ENCODE data around the gene MSI1.

The MSI1 gene

DNA sequence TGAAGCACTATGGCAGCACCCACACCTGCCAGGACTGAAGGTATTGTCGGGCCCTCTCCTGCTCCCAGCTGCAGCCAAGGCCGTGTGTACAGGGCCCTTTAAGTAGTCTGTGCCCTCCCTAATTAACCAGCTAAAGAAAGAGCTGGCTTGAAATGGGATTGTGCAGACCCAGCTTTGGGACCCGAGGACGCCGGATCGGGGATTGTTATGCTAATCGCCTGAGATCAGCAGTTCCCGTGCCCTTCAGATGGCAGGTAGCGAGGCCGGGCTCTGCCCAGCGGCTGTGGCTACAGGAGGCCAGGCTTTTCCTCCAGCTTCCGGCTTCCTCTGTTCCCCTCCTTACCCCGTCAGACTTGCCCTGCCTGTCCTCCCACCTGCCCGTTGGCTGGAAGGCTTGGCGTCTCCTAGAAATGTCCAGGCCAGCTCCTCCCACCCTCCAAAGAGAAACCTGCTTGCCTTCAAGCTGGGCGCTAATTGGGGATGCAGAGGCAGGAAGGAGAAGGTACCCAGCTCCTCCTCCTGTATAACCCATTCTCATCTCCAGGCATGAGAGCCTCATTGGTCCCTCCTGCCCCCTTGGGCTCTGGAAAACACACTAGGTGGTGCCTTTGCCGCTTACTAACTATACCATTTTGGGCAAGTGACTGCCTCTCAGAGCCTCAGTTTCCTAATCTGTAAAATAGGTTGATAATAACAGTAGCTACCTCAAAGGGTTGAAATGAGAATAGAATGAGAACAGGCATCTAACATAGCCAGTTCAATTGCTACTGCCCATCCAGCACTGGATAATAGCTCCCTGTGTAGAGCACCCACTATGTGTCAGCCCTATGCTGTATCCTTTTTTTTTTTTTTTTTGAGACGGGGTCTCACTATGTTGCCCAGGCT lies 25.8 kb upstream of the MSI1 start:
- TF ChIP-seq, protein P1, sequence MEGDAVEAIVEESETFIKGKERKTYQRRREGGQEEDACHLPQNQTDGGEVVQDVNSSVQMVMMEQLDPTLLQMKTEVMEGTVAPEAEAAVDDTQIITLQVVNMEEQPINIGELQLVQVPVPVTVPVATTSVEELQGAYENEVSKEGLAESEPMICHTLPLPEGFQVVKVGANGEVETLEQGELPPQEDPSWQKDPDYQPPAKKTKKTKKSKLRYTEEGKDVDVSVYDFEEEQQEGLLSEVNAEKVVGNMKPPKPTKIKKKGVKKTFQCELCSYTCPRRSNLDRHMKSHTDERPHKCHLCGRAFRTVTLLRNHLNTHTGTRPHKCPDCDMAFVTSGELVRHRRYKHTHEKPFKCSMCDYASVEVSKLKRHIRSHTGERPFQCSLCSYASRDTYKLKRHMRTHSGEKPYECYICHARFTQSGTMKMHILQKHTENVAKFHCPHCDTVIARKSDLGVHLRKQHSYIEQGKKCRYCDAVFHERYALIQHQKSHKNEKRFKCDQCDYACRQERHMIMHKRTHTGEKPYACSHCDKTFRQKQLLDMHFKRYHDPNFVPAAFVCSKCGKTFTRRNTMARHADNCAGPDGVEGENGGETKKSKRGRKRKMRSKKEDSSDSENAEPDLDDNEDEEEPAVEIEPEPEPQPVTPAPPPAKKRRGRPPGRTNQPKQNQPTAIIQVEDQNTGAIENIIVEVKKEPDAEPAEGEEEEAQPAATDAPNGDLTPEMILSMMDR (conservative IDR thresholded peaks at IDR 0.05), result no peak
- peak overlapping the region; percentile 99 for H3K27ac ChIP-seq

DNA sequence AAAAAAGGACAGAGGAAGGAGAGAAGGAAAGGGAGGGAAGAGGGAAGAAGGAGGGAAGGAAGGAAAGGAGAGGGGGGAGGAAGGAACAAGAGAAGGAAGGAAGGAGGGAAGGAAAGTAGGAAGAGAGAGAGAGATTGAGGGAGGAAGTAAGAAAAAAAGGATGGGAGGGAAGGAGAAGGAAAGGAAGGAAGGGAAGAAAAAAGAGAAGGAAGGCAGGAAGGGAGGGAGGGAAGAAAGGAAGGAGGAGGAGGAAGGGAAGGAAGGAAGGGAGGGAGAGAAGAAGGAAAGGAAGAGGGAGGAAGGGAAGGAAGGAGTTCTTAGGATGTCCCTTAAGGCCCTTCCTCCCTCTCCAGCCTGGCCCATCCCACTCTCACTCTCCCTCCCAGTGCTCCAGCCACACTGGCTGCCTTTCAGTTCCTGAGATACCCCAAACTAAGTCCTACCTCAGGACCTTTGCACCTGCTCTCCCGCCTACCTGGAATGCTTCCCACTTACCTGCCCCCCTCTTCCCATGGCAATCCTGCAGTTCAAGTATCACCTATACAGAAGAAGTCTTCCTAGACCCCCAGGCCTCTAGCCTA lies 21.7 kb upstream of the MSI1 start:
- TF ChIP-seq, protein P1 (conservative IDR thresholded peaks at IDR 0.05), result no peak
- no peak overlapping the region for H3K27ac ChIP-seq

DNA sequence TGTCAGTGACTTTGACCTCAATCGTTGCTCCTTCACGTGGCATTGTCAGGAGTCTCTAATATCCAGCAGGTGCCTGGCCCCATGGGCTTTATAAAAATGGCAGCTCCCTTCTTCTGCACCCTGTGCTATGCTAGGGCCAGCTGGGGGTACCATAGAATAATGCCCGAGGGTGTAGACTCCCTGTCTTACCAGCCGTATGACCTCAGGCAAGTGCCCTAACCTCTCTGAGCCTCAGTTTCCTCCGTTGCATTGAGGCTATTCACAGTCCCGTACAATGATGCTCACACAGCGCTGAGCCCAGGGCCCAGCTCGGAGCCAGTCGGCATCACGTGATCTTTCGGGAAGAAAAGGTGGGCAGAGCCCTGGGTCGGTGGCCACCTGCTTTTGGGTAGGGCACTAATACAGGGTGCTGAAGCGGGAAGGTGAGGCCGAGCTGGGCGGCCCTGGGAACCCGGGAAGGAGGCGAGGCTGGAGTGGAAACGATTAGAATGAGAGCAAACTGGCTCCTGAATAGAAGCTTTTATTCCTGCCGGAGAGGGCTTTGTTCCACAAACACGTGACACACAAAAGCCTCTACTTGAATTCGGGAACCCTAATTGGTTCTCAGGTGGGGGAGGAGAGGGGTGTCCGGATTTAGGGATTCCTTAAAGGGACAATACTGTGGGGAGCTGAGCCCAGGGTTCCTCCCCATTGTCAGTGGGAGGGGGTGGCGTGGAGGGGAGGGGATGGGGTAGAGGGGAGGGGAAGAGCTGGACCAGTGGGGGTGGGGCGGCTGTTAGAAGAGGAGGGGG lies 19.9 kb upstream of the MSI1 start:
- no peak overlapping the region for H3K27ac ChIP-seq
- TF ChIP-seq, protein P1 (conservative IDR thresholded peaks at IDR 0.05), result no peak

DNA sequence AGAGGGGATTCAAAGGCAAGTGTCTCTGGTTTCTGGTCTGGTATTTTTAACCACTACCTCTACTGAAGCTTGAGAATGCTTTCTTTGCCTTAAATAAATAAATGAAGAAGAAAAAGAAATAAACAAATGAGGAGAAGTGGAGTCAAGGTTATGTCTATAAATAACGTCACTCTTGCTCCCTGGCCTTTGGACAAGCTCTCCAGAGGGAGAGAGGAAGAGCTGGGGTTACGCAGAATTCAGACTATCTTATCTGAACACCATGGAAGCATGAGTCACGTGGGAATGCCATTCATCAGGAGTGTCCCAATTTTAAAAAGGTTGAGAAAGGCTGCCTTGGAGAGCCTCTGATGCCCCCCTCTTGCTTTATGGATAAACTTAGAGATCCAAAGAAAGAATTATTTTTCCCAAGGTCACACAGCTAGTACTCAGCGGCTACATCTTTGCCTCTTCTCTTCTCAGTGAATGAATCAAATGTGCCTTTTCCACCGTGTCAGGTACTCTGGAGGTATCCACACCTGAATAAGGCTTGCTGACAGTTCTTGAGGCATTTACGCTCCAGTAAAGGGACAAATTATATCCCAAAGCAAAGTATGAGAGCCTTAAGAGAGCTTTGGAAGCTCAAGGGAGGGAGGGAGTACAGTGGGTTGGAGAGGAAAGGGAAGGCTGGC lies 12.9 kb upstream of the MSI1 start:
- TF ChIP-seq, protein P1 (conservative IDR thresholded peaks at IDR 0.05), result no peak
- no peak overlapping the region for H3K27ac ChIP-seq

DNA sequence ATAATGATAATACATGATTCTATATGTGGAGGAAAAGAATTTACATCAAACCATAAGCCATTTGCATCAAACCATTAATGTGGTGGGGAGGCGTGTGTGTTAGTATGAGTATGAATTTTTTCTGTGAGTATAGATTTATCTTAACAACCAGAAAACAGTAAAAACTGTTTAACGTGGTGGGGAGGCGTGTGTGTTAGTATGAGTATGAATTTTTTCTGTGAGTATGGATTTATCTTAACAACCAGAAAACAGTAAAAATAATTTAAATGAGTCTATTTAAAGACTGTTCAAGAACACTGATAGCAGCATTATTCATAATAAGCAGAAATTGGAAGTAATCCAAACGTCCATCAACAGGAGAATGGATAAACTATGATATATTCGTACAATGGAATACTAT lies 9.1 kb upstream of the MSI1 start:
- H3K27ac ChIP-seq, result no peak overlapping the region
- TF ChIP-seq, protein P1 (conservative IDR thresholded peaks at IDR 0.05), result no peak

DNA sequence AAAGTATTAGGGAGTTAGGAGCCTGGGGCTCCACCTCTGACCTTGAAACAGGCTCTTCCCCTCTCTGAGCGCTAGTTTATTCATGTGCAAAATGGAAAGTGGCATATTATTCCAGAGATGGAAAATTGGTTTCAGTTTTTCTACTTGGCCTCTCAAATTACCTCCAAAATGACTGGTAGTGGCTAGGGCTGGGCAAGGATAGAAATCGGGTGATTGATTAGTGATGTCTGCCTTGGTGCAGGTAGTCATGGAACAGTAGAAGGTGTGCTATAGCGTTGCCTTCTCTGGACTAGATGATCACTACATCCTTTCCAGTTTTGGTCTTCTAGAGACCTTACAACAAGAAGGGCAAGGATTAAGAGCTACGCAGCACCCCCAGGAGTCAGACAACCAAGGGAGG lies 8.6 kb upstream of the MSI1 start:
- H3K27ac ChIP-seq, result no peak overlapping the region
- TF ChIP-seq, protein P1 (conservative IDR thresholded peaks at IDR 0.05), result no peak

Data from VCaP (cell line).